ENCODE measurements around the gene AGK.

GRCh38 chr7:141527076-141527475, 24.1 kb upstream of the AGK start:
- TF ChIP-seq, protein P1, sequence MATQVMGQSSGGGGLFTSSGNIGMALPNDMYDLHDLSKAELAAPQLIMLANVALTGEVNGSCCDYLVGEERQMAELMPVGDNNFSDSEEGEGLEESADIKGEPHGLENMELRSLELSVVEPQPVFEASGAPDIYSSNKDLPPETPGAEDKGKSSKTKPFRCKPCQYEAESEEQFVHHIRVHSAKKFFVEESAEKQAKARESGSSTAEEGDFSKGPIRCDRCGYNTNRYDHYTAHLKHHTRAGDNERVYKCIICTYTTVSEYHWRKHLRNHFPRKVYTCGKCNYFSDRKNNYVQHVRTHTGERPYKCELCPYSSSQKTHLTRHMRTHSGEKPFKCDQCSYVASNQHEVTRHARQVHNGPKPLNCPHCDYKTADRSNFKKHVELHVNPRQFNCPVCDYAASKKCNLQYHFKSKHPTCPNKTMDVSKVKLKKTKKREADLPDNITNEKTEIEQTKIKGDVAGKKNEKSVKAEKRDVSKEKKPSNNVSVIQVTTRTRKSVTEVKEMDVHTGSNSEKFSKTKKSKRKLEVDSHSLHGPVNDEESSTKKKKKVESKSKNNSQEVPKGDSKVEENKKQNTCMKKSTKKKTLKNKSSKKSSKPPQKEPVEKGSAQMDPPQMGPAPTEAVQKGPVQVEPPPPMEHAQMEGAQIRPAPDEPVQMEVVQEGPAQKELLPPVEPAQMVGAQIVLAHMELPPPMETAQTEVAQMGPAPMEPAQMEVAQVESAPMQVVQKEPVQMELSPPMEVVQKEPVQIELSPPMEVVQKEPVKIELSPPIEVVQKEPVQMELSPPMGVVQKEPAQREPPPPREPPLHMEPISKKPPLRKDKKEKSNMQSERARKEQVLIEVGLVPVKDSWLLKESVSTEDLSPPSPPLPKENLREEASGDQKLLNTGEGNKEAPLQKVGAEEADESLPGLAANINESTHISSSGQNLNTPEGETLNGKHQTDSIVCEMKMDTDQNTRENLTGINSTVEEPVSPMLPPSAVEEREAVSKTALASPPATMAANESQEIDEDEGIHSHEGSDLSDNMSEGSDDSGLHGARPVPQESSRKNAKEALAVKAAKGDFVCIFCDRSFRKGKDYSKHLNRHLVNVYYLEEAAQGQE (IDR thresholded peaks at IDR 0.05; ENCODE audit: insufficient replicate concordance, low read depth), result no peak
- TF ChIP-seq CTCF (IDR thresholded peaks at IDR 0.05; ENCODE audit: insufficient read depth, low read length), result no peak

All from HL-60 (cell line).